Astrocyte (in vitro differentiated cells and primary cell): ENCODE results near the gene PDGFC.

Source experiments
- EZH2 ChIP-seq: IDR thresholded peaks from 2 replicates; pipeline ENCODE4 v1.6.1; 2012; ENCODE audit warnings: mild to moderate bottlenecking, low read length, inconsistent platforms; ENCODE audit not compliant: insufficient read depth
- TF ChIP-seq, protein P1 (sequence below): IDR thresholded peaks from 2 replicates; pipeline ENCODE4 v1.5.1; 2011; ENCODE audit warnings: low read depth, mild to moderate bottlenecking, inconsistent platforms, low read length, moderate library complexity; ENCODE audit not compliant: insufficient read depth

- TF ChIP-seq, protein P1, sequence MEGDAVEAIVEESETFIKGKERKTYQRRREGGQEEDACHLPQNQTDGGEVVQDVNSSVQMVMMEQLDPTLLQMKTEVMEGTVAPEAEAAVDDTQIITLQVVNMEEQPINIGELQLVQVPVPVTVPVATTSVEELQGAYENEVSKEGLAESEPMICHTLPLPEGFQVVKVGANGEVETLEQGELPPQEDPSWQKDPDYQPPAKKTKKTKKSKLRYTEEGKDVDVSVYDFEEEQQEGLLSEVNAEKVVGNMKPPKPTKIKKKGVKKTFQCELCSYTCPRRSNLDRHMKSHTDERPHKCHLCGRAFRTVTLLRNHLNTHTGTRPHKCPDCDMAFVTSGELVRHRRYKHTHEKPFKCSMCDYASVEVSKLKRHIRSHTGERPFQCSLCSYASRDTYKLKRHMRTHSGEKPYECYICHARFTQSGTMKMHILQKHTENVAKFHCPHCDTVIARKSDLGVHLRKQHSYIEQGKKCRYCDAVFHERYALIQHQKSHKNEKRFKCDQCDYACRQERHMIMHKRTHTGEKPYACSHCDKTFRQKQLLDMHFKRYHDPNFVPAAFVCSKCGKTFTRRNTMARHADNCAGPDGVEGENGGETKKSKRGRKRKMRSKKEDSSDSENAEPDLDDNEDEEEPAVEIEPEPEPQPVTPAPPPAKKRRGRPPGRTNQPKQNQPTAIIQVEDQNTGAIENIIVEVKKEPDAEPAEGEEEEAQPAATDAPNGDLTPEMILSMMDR, result no peak
- no peak for TF ChIP-seq EZH2
These were observed 150.7 kb downstream of the PDGFC start for GRCh38 chr4:156820931-156821330.
